SU-DHL-6 (cell line): ENCODE results near the gene EHBP1.

Experiments
- CTCF ChIP-seq: fragments of 200-600 bp; sonication (generic); IDR thresholded peaks from one replicate; pipeline ENCODE4 v1.5.1; 2017; ENCODE audit warnings: antibody characterized with exemption, mild to moderate bottlenecking, low read length, moderate library complexity; ENCODE audit not compliant: insufficient read depth, poor library complexity, severe bottlenecking
- EZH2phosphoT487 ChIP-seq: fragments of 200-600 bp; sonication (generic), shearing (Covaris generic); conservative IDR thresholded peaks from 2 replicates; pipeline ENCODE4 v1.6.1; 2018; ENCODE audit warnings: mild to moderate bottlenecking, antibody characterized with exemption, low read length, moderate library complexity, mixed read lengths

DNA sequence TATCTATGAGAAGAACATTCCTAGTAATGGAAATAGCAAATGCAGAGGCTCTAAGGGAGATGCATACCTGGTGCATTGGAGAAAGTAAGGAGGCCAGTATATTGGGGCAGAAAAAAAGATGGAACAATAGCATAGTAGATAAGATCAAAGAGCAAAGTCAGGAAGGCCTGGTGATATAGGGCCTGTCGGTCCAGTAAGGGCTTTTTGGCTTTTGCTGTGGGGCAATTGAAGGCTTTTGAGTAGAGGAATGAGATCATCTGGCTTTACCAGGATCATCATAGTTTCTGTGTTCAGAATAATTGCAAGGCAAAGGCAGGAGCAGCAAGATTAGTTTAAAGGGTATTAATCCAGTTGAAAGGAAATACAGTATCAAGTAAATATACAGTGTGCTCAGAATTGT, 111.8 kb downstream of the EHBP1 start:
- TF ChIP-seq CTCF (no peak), EZH2phosphoT487 (no peak)
